HUES6 (cell line): ENCODE measurements around the gene POLQ.
"Not testable (repeated sequence)": the region's sequence is repeated elsewhere in the genome, so short reads cannot be mapped to it uniquely, and the experiment has no call there.

Source experiments
- H3K27ac ChIP-seq: 2 replicates; pipeline ENCODE4 v1.7.0; 2013; ENCODE audit warnings: low read depth, mild to moderate bottlenecking, low read length, inconsistent platforms
- H3K27me3 ChIP-seq: 2 replicates; pipeline ENCODE4 v1.6.1; 2013; ENCODE audit warnings: low read length; ENCODE audit not compliant: control insufficient read depth, insufficient read depth
- H3K36me3 ChIP-seq: 2 replicates; pipeline ENCODE4 v1.6.1; 2013; ENCODE audit warnings: low read length; ENCODE audit not compliant: control insufficient read depth, insufficient read depth
- H3K4me1 ChIP-seq: 2 replicates; pipeline ENCODE4 v1.6.1; 2013; ENCODE audit warnings: low read length; ENCODE audit not compliant: control insufficient read depth, insufficient read depth
- H3K4me3 ChIP-seq: 2 replicates; pipeline ENCODE4 v1.5.1; 2013; ENCODE audit warnings: low read depth, low read length
- H3K9ac ChIP-seq: one replicate; pipeline ENCODE4 v1.6.1; 2013; ENCODE audit warnings: mild to moderate bottlenecking, low read length
- H3K9me3 ChIP-seq: 2 replicates; pipeline ENCODE4 v1.6.1; 2013; ENCODE audit warnings: low read depth, low read length; ENCODE audit not compliant: control insufficient read depth, insufficient read depth

The POLQ gene

DNA sequence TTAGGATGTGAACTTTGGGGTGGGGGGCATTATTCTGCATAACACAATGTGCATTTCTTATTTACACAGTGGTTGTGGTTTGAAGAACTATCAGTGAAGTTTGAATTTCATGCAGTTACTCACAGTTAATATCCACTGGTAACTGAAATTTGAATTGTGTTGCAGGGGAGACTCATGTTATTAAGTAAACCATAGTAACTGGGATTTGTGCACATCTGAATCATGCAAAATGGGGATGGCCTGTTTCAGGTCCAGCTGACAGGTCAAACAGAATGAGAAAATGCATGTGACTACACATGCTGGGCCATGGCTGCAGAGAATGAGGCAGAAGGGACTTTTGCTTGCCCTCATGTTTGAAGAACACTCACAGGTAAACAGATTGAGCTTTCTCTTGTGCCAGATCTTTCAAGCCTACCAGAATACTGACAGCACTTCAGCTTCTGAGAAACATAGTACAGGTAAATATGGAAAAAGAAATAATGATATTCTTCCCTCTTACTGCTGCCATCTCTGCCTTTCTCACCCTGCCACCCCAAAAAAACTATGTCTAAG, 115.0 kb downstream of the POLQ start:
- Histone ChIP-seq H3K36me3 (peaks cover 64% of the 10 kb centered on the region), H3K9ac (no peak overlapping the region), H3K27ac (no peak overlapping the region), H3K4me3 (no peak overlapping the region), H3K9me3 (no peaks in the 10 kb centered on the region), H3K27me3 (no peaks in the 10 kb centered on the region), H3K4me1 (no peaks in the 10 kb centered on the region)

DNA sequence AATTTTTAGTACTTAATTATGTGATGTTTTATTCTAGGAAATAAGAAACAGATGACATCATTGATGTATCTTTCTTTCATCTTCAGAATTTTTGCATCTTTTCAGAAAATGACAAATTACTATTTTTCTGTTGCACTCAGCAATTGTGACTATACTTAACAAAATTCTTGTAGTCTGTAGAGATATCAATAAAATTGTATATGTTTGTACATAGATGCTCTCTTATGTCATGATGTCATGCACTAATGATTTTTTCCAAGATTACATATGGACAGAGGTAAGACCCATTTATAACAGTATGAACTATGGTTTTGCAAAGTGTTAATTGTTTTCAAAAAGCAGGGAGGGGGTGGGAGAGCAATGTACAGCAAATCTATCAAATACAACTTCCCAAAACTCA, 121.2 kb downstream of the POLQ start:
- Histone ChIP-seq H3K36me3 (peaks cover 22% of the 10 kb centered on the region), H3K27me3 (no peaks in the 10 kb centered on the region), H3K9me3 (no peaks in the 10 kb centered on the region), H3K4me1 (no peaks in the 10 kb centered on the region), H3K9ac (no peak overlapping the region), H3K27ac (no peak overlapping the region), H3K4me3 (no peak overlapping the region)

- Histone ChIP-seq H3K9me3 (no peaks in the 10 kb centered on the region), H3K4me3 (no peak overlapping the region), H3K4me1 (no peaks in the 10 kb centered on the region), H3K36me3 (no peaks in the 10 kb centered on the region), H3K27me3 (no peaks in the 10 kb centered on the region), H3K27ac (no peak overlapping the region), H3K9ac (no peak overlapping the region)
Observed at GRCh38 chr3:121418182-121418581, 127.6 kb downstream of the POLQ start.

DNA sequence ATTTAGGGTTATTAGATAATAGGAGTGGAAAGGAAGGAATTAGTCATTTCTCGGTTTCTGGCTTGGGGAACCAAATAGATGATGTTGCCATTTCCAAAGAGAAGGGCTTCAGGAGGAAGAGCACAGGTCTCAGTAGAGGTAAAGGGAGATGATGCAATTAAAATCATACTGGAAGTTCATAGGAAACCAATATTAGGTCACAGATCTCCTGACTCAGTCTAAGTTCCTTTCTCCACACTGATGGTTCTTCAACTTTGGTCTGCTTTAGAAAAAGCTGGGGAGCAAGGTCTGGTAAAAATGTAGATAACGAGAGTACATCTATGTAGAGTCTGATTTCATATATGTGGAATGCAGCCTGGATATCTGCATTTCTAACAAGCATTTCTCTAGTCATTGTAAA, 130.9 kb downstream of the POLQ start:
- H3K27me3 ChIP-seq = no peaks in the 10 kb centered on the region
- H3K27ac ChIP-seq = no peak overlapping the region
- H3K36me3 ChIP-seq = no peaks in the 10 kb centered on the region

DNA sequence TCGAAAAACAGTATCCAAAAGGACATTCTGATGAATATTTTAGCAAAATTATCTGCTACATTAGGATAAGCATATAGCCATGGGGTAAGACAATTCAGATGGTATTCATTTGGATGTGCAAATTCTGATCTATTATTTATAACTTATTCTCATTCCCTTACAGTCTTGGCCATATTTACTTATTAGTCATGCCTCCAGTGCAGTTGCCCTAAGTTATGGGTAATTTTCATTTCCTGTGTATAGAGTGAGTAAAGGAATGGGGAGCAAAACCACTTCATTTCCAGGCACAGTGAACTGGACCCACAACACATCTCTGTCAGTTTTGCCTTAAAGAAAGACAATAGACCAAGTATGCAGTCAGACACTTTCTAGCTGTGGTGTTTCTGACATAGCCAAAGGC, 134.3 kb downstream of the POLQ start:
- Histone ChIP-seq H3K4me1 (no peaks in the 10 kb centered on the region), H3K27ac (no peak overlapping the region), H3K36me3 (no peaks in the 10 kb centered on the region), H3K27me3 (no peaks in the 10 kb centered on the region), H3K9me3 (no peaks in the 10 kb centered on the region), H3K9ac (no peak overlapping the region), H3K4me3 (no peak overlapping the region)

More for the DNA sequence above, 130.9 kb downstream of the POLQ start:
- no peak overlapping the region for H3K4me3 ChIP-seq
- no peaks in the 10 kb centered on the region for H3K4me1 ChIP-seq
- H3K9ac ChIP-seq = no peak overlapping the region
- H3K9me3 ChIP-seq = no peaks in the 10 kb centered on the region

GRCh38 chr3:121405631-121406030, 140.2 kb downstream of the POLQ start:
- Histone ChIP-seq H3K9me3 (no peaks in the 10 kb centered on the region), H3K4me3 (no peak overlapping the region), H3K4me1 (no peaks in the 10 kb centered on the region)

GRCh38 chr3:121399820-121400219, 146.0 kb downstream of the POLQ start:
- Histone ChIP-seq H3K4me3 (no peak overlapping the region), H3K9me3 (peaks cover 3% of the 10 kb centered on the region; the same call in 1 of the 2 replicates), H3K4me1 (no peaks in the 10 kb centered on the region), H3K9ac (no peak overlapping the region), H3K27ac (no peak overlapping the region), H3K27me3 (no peaks in the 10 kb centered on the region), H3K36me3 (no peaks in the 10 kb centered on the region)

More at GRCh38 chr3:121405631-121406030, 140.2 kb downstream of the POLQ start:
- Histone ChIP-seq H3K36me3 (no peaks in the 10 kb centered on the region), H3K27me3 (no peaks in the 10 kb centered on the region), H3K9ac (no peak overlapping the region), H3K27ac (no peak overlapping the region)

DNA sequence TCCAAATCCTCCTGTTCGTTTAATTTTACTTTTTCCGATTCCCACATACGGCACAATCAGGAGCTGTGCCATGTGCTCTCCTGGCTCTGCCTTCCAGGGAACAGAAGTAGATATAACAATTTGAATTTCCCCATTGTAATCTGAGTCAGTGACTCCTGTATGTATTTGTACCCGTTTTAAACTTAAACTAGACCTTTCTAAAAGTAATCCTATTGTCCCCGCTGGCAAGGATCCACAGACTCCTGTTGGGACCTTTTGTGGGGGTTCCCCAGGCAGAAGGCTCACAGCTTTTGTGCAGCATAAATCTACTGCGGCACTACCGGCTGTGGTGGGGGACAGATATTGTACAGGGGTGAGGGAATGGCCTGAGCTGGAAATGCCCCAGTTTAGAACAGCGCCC, 147.7 kb downstream of the POLQ start:
- H3K27ac ChIP-seq, H3K36me3 ChIP-seq, H3K9ac ChIP-seq, H3K27me3 ChIP-seq, H3K4me3 ChIP-seq, H3K4me1 ChIP-seq, H3K9me3 ChIP-seq: not testable (repeated sequence)

DNA sequence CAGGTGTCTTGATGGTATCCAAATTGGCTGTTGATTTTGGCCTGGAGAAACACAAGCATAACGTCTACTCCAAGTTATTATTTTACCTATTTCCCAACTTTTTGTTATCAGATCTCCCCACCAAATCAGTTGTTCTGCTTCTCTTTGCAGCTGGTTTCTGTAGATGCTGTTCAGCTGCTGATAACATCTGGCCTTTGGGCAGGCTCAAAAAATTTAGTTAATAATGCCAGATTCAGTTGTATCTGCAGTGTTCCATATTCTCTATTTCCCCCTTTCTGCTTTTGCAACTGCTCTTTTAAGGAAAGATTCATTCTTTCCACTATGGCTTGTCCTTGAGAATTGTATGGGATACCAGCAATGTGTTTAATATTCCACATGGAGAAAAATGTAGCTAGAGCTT, 149.8 kb downstream of the POLQ start:
- not testable (repeated sequence) for H3K27ac ChIP-seq, H3K9ac ChIP-seq, H3K27me3 ChIP-seq, H3K36me3 ChIP-seq, H3K4me1 ChIP-seq, H3K9me3 ChIP-seq, H3K4me3 ChIP-seq

DNA sequence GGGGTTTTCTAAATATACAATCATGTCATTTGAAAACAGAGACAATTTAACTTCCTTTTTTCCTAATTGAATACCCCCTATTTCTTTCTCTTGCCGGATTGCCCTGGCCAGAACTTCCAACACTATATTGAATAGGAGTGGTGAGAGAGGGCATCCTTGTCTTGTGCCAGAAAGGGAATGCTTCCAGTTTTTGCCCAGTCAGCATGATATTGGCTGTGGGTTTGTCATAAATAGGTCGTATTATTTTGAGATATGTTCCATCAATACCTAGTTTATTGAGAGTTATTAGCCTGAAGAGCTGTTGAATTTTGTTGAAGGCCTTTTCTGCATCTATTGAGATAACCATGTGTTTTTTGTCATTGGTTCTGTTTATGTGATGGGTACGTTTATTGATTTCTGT, 157.5 kb downstream of the POLQ start:
- H3K9ac ChIP-seq, H3K9me3 ChIP-seq, H3K36me3 ChIP-seq, H3K4me1 ChIP-seq, H3K27me3 ChIP-seq, H3K4me3 ChIP-seq, H3K27ac ChIP-seq: not testable (repeated sequence)
